NCI-H187 treated with DMSO at 0.1 percent for 48 hours (cell line): ENCODE data around the gene RELL1.
"Not testable (repeated sequence)": the region's sequence is repeated elsewhere in the genome, so short reads cannot be mapped to it uniquely, and the experiment has no call there.

Source experiments
- DNase-seq: peaks from one replicate; lab custom pipeline; 2025; lab: John Stamatoyannopoulos, UW

The RELL1 gene

GRCh38 chr4:37693030-37693429 is 6.9 kb upstream of the RELL1 start:
- no peak for DNase-seq

- DNase-seq = no peak
These were observed 4.8 kb upstream of the RELL1 start for GRCh38 chr4:37690976-37691375.

GRCh38 chr4:37689353-37690095 is 3.3 kb upstream of the RELL1 start:
- no peak for DNase-seq

- no peak for DNase-seq
These were observed 1.5 kb upstream of the RELL1 start for GRCh38 chr4:37687681-37688080.

- peak; percentile 23 for DNase-seq
These were observed 1.0 kb upstream of the RELL1 start for GRCh38 chr4:37687194-37687562.

GRCh38 chr4:37685823-37686372 is 278 bp downstream of the RELL1 start:
- no peak for DNase-seq

GRCh38 chr4:37685161-37685822 is 884 bp downstream of the RELL1 start:
- no peak for DNase-seq

GRCh38 chr4:37684154-37684553 is 2.0 kb downstream of the RELL1 start:
- no peak for DNase-seq

GRCh38 chr4:37682701-37683401 is 3.3 kb downstream of the RELL1 start:
- DNase-seq = no peak

GRCh38 chr4:37680089-37680488 is 6.1 kb downstream of the RELL1 start:
- DNase-seq = no peak

GRCh38 chr4:37679301-37679700 is 6.9 kb downstream of the RELL1 start:
- DNase-seq = no peak

- no peak for DNase-seq
These were observed 7.6 kb downstream of the RELL1 start for GRCh38 chr4:37678624-37679023.

- DNase-seq = no peak
These were observed 10.4 kb downstream of the RELL1 start for GRCh38 chr4:37675587-37676290.

- no peak for DNase-seq
These were observed 11.7 kb downstream of the RELL1 start for GRCh38 chr4:37674439-37674838.

- no peak for DNase-seq
These were observed 12.5 kb downstream of the RELL1 start for GRCh38 chr4:37673538-37674192.

- no peak for DNase-seq
These were observed 15.1 kb downstream of the RELL1 start for GRCh38 chr4:37671072-37671471.

GRCh38 chr4:37670249-37670648 is 15.9 kb downstream of the RELL1 start:
- no peak for DNase-seq

GRCh38 chr4:37669124-37669523 is 17.1 kb downstream of the RELL1 start:
- DNase-seq = not testable (repeated sequence)

GRCh38 chr4:37667197-37668100 is 18.7 kb downstream of the RELL1 start:
- no peak for DNase-seq

GRCh38 chr4:37666625-37667071 is 19.5 kb downstream of the RELL1 start:
- DNase-seq = no peak
